ENCODE measurements around the gene PFDN6.

The PFDN6 gene

GRCh38 chr6:33296797-33297405, 7.5 kb downstream of the PFDN6 start:
- no peak for DNase-seq

- DNase-seq: no peak
Measured at GRCh38 chr6:33297406-33297955, 8.1 kb downstream of the PFDN6 start.

GRCh38 chr6:33297956-33298772, 8.8 kb downstream of the PFDN6 start:
- DNase-seq: no peak

GRCh38 chr6:33298773-33299236, 9.4 kb downstream of the PFDN6 start, which contains the start of gene RGL2:
Gene RGL2, minus strand, starts transcription at chr6:33298942. Its CDS starts 332 bp downstream, at chr6:33298610.
- no peak for DNase-seq

GRCh38 chr6:33299237-33299944, 10.0 kb downstream of the PFDN6 start:
- peak; percentile 81 for DNase-seq

GRCh38 chr6:33301877-33302276, 12.5 kb downstream of the PFDN6 start:
- DNase-seq: no peak

GRCh38 chr6:33304216-33304615, 14.8 kb downstream of the PFDN6 start:
- no peak for DNase-seq

GRCh38 chr6:33305052-33305451, 15.7 kb downstream of the PFDN6 start:
- no peak for DNase-seq

- no peak for DNase-seq
Measured at GRCh38 chr6:33306356-33306755, 17.0 kb downstream of the PFDN6 start.

- DNase-seq: peak; percentile 82
Measured at GRCh38 chr6:33312361-33313104, 23.1 kb downstream of the PFDN6 start.

GRCh38 chr6:33313105-33313708, 23.8 kb downstream of the PFDN6 start:
- DNase-seq: peak; percentile 43

- peak; percentile 39 for DNase-seq
Measured at GRCh38 chr6:33313709-33314514, 24.5 kb downstream of the PFDN6 start, which contains the start of gene TAPBP. Gene TAPBP, minus strand, starts transcription at chr6:33314078. Its CDS starts 37 bp downstream, at chr6:33314041.

GRCh38 chr6:33314515-33314942, 25.1 kb downstream of the PFDN6 start:
- DNase-seq: peak; percentile 26

- DNase-seq: peak; percentile 24
Measured at GRCh38 chr6:33314943-33315792, 25.8 kb downstream of the PFDN6 start.

GRCh38 chr6:33315793-33316602, 26.6 kb downstream of the PFDN6 start:
- no peak for DNase-seq

- DNase-seq: no peak
Measured at GRCh38 chr6:33316603-33317418, 27.4 kb downstream of the PFDN6 start.

GRCh38 chr6:33317419-33317668, 27.9 kb downstream of the PFDN6 start:
- DNase-seq: no peak

- peak; percentile 99 for DNase-seq
Measured at GRCh38 chr6:33317669-33318425, 28.4 kb downstream of the PFDN6 start, which contains the start of gene ZBTB22. Gene ZBTB22, minus strand, starts transcription at chr6:33317744. Its CDS starts 828 bp downstream, at chr6:33316916.
